Measurements from ENCODE around the gene SF3A1.

SF3A1 gene

GRCh38 chr22:30304495-30305244, 52.0 kb downstream of the SF3A1 start:
- no peak for DNase-seq (ENCODE audit: low read depth)

GRCh38 chr22:30302810-30303138, 53.9 kb downstream of the SF3A1 start:
- DNase-seq (ENCODE audit: low read depth) = no peak

DNA sequence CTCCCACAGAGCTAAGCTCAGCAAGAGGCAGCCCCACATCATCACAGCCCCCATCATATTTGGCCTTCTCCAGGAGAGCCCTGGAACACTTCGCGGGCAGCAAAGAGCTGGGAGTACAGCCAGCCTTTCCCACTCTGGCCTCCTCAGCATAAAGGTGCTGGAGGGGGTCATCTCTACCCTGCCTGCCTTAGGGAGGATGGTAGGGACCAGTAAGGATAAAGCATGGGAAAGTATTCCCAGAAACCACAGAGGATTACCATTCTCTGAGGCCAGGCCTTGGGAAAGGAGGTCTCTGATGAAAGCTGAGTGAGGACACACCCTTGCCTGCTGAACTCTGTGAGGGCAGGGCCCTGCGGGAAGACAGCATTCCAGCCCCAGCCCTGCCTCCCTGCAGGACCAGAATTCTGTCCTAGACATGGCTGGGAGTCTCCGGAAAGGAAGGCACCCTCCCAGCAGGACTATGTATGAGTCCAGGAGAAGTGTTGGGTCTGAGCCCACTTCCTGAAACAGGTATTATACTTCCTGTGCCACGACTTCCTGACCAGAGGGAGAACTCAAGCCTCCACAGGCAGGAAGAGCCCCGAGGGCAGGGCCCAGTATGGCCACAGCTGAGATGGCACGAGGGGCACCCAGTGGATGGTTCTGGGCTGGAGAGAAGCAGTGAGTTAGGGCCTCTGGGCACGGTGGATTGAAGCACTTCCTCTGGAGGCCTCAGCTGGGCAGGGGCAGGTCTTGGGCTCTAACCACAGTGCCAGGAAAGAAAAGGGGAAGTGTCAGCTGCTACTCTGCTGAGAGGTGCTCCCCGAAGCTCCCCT, 54.5 kb downstream of the SF3A1 start:
- DNase-seq (ENCODE audit: low read depth) = no peak

DNA sequence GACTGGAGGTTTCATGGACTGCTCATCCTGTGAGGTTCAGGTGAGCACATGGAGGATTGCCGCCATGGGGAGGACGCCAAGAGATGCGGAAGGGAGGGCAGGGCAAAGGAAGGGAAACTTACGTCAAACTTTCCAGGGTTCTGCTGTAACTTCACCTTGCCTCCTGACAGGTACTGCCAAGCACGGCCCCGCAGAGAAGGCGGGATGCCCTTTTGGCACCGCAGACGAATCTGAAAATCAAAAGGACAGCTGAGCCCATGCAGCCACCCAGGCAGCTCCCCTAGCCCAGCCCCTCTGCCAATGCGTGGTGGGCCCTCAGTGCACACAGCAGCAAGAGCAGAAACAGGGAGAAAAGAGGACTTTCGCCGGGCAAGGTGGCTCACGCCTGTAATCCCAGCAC, 57.4 kb downstream of the SF3A1 start:
- DNase-seq (ENCODE audit: low read depth) = no peak

DNA sequence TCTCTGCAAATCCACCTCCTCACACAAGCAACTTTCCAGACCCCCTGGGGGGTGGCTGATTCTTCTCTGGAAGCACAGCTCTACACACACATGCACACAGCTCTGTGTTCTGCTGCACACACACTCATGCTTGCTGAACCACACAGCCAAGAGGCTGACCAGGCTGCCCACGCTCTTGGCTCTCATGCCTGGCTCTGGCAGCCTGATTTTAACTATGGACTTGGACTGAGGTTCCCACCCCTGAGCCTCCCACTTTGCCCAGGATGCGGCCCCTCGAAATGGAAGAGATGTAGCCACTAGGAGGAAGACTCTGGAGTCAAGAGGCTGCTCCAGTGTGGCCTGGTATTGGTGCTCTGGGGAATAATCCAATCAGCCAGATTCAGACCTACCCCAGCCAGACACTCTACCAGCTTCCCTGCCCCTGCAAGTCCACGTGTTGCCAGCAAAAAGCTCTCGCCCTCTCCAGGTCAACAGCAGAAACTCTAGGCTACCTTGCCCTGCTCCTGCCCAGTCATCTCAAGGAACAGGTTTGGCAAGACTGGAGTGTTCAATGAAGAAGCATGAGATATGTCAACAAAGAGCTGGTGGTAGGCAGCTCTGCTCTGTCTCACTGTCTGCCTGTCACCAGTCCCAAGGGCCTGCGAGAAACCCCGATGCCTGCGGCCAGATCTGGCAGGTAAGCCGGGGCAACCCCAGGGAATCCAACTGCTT, 58.5 kb downstream of the SF3A1 start:
- DNase-seq (ENCODE audit: low read depth) = no peak

GRCh38 chr22:30297276-30297990, 59.3 kb downstream of the SF3A1 start:
- no peak for DNase-seq (ENCODE audit: low read depth)

GRCh38 chr22:30296833-30297232, 59.9 kb downstream of the SF3A1 start:
- no peak for DNase-seq (ENCODE audit: low read depth)

DNA sequence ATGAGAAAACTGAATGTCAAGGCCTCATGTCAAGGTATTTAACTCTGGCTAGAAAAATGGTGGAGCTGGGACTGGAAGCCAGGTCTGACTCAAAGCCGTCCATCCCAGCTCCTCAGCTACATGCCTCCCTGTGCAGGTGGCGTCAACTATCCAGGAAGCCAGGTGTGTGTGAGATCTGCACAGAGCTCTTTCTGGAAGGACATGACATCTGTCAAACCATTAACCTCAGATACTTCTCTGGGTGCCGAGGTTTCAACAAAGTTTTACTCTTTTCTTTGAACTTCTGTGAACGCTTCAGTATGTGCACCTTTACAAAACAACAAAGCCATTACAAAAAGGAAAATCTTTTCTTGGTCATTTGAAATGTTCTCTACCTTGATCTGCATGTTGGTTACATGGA, 60.4 kb downstream of the SF3A1 start:
- DNase-seq (ENCODE audit: low read depth) = no peak

- DNase-seq (ENCODE audit: low read depth) = no peak
Observed at GRCh38 chr22:30295576-30295975, 61.1 kb downstream of the SF3A1 start.

- DNase-seq (ENCODE audit: low read depth) = no peak
Observed at GRCh38 chr22:30294830-30295229, 61.9 kb downstream of the SF3A1 start.

- no peak for DNase-seq (ENCODE audit: low read depth)
Observed at GRCh38 chr22:30294066-30294465, 62.6 kb downstream of the SF3A1 start.

GRCh38 chr22:30293026-30293425, 63.7 kb downstream of the SF3A1 start:
- no peak for DNase-seq (ENCODE audit: low read depth)

- no peak for DNase-seq (ENCODE audit: low read depth)
Observed at GRCh38 chr22:30292069-30292970, 64.4 kb downstream of the SF3A1 start.

GRCh38 chr22:30291058-30291892, 65.4 kb downstream of the SF3A1 start:
- no peak for DNase-seq (ENCODE audit: low read depth)

DNA sequence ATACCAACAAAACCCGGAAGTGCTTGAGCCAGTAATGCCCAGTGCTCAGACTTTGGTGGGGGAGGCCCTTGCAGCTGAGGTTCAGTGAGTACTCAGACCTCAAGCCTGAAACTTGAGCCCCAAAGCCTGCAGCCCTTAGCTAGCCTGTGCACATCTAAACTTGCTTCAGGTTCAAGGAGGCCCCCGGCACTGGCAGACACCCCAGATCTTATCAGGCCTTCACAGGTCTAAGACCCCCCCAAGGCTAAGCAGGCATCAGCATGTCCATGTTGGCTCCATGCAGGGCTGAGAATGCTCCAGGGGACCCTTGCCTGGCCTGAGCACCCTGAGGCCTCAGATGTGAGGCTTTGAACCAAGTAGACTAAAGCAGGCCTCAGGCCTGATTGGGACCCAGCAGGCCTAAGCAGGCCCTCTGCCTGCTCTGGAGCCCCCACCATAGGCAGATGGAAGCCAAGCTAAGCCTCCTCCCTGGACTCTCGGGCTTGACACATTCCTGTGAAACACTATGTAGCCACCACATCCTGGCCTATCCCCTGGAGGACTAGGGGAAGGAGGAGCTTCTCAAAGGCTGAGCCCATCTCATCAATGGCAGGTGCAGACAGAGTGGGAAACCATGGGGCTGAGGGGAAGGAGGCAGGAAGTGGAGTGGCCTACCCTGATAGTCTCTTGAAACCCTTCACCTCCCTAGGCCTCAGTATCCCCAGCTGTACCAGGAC, 66.2 kb downstream of the SF3A1 start:
- DNase-seq (ENCODE audit: low read depth) = no peak

GRCh38 chr22:30289980-30290313, 66.7 kb downstream of the SF3A1 start:
- no peak for DNase-seq (ENCODE audit: low read depth)

DNA sequence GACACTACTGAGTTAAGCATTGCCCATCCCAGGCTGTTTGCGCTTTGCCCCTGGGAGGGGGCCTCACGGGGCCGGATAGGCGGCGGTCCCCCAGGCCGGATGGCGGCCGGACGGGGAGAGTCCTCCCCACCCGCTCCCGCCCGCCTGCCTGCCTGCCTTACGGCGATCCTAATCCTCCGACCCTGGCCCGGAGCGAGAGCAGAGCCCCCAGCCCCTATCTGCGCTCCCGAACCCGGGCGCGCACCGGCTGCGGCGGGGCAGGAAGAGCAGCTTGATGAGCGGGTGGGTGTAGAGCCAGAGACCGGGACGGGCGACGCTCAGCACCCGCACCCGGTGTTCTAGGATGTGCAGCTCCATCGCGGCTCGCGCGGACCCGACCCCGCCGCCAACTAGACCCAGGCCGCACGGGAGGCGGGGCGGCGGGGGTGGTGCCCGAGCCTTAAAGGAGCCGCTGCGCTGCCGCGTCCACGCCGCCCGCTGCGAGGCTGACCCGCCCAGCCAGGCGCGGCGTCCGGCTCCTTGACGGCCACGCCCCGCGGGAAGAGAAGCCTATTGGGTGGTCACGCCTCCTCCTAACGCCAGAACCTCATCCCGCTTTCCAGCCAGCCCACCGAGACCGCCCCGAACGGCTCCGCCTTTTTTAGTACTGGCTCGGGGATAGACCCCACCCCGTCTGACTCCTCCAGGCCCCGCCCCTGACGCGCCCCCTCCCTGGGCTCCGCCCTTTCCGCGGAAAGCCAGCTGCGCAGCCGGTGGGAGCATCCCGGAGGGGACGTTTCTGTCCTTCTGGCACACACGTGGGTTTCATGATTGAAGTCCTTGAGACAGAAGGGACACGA, 67.3 kb downstream of the SF3A1 start, which contains the start of gene CASTOR1:
TSS of gene CASTOR1 (minus strand) at position 365 of the 839 bp plus-strand sequence. CDS start at position 357, 8 bp downstream.
- peak; percentile 82 for DNase-seq (ENCODE audit: low read depth)

- no peak for DNase-seq (ENCODE audit: low read depth)
Observed at GRCh38 chr22:30288419-30289140, 68.1 kb downstream of the SF3A1 start.
